Activated CD4-positive, alpha-beta T cell treated with anti-CD3 and anti-CD28 coated beads for 36 hours (primary cell): ENCODE data around the gene TMEM30A. TPM values are rescaled to one million over a fixed set of nuclear protein-coding genes. Genes with fewer than 3 reads are reported as not detected.

Source experiments
- ATAC-seq: fragments of 200-7000 bp; cut with Tn5 transposase; one replicate; pipeline ENCODE4 v1.10.0; 2021; ENCODE audit warnings: mild to moderate bottlenecking, moderate library complexity
- CTCF ChIA-PET: fragments of 350-600 bp; sonication (Branson Sonifier 250); formaldehyde crosslinking; loops from one replicate; lab custom pipeline; 2021; ENCODE audit warnings: antibody characterized with exemption; lab: Charles Lee
- POLR2A ChIA-PET: fragments of 350-600 bp; sonication (Branson Sonifier 250); formaldehyde crosslinking; loops from one replicate; lab custom pipeline; 2021; ENCODE audit warnings: antibody characterized with exemption, inconsistent platforms; lab: Charles Lee
- DNase-seq: peaks from one replicate; pipeline ENCODE4 v3.0.0-alpha.2; 2020
- H3K27ac Mint-ChIP-seq: one replicate; pipeline ENCODE4 v1.8.0; 2021; ENCODE audit warnings: mixed read lengths
- H3K27me3 Mint-ChIP-seq: one replicate; pipeline ENCODE4 v1.8.0; 2021; ENCODE audit warnings: mixed read lengths
- H3K36me3 Mint-ChIP-seq: one replicate; pipeline ENCODE4 v1.8.0; 2021; ENCODE audit warnings: low read depth, mixed read lengths
- H3K4me1 Mint-ChIP-seq: one replicate; pipeline ENCODE4 v1.8.0; 2021; ENCODE audit warnings: mixed read lengths
- H3K4me3 Mint-ChIP-seq: one replicate; pipeline ENCODE4 v1.8.0; 2021; ENCODE audit warnings: mild to moderate bottlenecking, moderate library complexity, mixed read lengths
- H3K9me3 Mint-ChIP-seq: one replicate; pipeline ENCODE4 v1.8.0; 2021; ENCODE audit warnings: low read depth, mixed read lengths
- intact Hi-C, 2 experiments: fragments of 100-400 bp; cut with DNase I in 1 of 2; cut with micrococcal nuclease in 1 of 2; formaldehyde crosslinking; loops; one replicate each; pipeline versions ENCODE4 v1.14.2 to v1.15.1; 2022 to 2024; cut with DNase I, micrococcal nuclease
- total RNA-seq, 2 experiments: library from RNA; stranded (reverse); gene quantifications; one replicate each; pipeline ENCODE4 v1.2.3, GENCODE V29; 2021

Gene TMEM30A
- total RNA-seq, 2 experiments from 2014 or later, result 23.4 to 44.3 TPM

DNA sequence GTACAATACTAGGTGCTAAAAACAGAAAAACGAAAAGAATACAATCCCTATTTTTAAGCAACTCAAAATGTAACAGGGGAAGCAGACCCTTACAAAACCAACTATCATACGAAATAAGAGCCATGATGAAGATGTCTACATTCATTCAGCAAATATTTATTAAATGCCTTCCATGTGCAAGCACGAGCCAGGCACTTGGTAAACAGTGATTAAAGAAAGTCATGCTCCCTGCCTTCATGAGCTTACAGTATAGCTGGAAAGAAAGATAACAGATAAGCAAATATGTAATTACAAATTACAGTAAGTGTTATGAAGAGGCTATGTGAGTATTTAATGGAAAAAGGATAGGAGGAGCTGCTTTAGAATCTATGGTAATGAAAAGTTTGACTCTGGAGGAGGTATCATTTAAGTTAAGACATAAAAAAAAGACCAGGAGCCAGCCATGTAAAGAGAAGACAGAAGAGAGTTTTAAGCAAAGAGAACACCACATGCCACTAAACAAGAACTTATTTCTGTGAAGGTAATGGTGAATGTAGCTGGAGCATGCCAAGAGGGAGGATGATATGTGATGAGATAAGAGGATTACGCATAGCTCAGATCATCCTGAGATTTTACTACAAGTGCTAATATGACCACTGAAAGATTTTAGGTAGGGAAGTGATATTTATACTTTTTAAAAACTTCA is 21.7 kb downstream of the TMEM30A start:
- no peak for ATAC-seq
- Mint-ChIP-seq H3K27me3 (no peaks in the 10 kb centered on the region), H3K4me1 (peaks cover 8% of the 10 kb centered on the region), H3K9me3 (no peaks in the 10 kb centered on the region), H3K4me3 (no peak overlapping the region), H3K27ac (no peak overlapping the region), H3K36me3 (peaks cover 10% of the 10 kb centered on the region)
- intact Hi-C loops, result no loop called here
- ChIA-PET CTCF (interaction anchor here (0.5 to 1.6 kb wide), 3 partner anchors 9 to 264 kb away, joined by 3 read pairs; no protein-coding TSS in a partner anchor), POLR2A (no interaction called here)
- DNase-seq, result no peak

DNA sequence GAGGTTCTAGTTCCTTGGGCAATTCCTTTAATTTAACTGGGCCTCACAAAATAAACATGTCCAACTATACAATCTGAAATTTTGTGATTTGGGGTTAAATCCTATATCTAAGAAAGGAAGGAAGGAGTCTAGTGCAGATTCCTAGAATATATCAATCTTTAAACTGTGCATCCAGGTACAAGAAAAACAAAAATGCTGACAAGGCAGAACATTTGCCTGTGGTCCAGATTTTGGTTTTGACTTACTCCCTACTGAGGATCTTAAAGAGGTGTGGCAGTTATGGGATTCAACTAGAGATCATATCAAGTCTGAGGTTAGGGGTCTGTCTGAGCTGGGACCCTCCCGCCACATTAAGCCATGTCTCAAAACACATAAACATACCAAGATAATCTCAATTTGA is 23.3 kb downstream of the TMEM30A start:
- H3K27ac Mint-ChIP-seq, result no peak overlapping the region
- ATAC-seq (no peak), DNase-seq (no peak)
- ChIA-PET POLR2A (no interaction called here), CTCF (interaction anchor here (0.9 to 1.3 kb wide), 3 partner anchors 18 to 267 kb away, joined by 3 to 8 read pairs (median 4); no protein-coding TSS in a partner anchor)
- H3K27me3 Mint-ChIP-seq, result no peaks in the 10 kb centered on the region
- H3K4me1 Mint-ChIP-seq, result no peaks in the 10 kb centered on the region
- intact Hi-C loops, result no loop called here
- H3K36me3 Mint-ChIP-seq, result peaks cover 12% of the 10 kb centered on the region
- no peaks in the 10 kb centered on the region for H3K9me3 Mint-ChIP-seq
- H3K4me3 Mint-ChIP-seq, result no peak overlapping the region

- CTCF ChIA-PET, result interaction anchor here (0.8 to 2.9 kb wide), 6 partner anchors 10 to 512 kb away, joined by 3 to 12 read pairs (median 4); partner anchors contain the start of gene COX7A2
- POLR2A ChIA-PET, result no interaction called here
- no peak for DNase-seq
- Mint-ChIP-seq H3K9me3 (no peaks in the 10 kb centered on the region), H3K4me1 (no peaks in the 10 kb centered on the region), H3K27ac (no peak overlapping the region), H3K4me3 (no peak overlapping the region), H3K36me3 (peaks cover 6% of the 10 kb centered on the region), H3K27me3 (no peaks in the 10 kb centered on the region)
- no peak for ATAC-seq
- intact Hi-C loops, result no loop called here
Observed at GRCh38 chr6:75257343-75258087, 27.1 kb downstream of the TMEM30A start.

DNA sequence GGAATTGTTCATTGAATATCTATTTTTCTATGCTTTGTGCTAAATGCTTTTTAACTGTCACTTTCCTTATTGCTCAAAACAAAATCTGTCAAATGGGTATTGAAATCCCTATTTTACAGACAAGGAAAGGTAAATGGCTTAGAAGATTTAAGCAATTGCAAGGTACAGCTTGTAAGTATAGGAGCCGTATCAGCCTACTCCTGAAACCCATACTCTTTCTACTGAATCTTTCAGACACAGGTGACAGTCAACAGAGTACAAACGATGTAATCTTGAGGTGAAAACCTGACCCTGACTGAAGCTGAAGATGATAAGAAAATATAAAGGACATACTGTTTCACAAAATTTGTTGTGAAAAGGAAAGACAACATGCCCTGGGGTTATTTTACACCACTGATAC is 34.0 kb downstream of the TMEM30A start:
- Mint-ChIP-seq H3K27ac (no peak overlapping the region), H3K9me3 (no peaks in the 10 kb centered on the region), H3K36me3 (peaks cover 4% of the 10 kb centered on the region), H3K4me3 (no peak overlapping the region), H3K4me1 (no peaks in the 10 kb centered on the region), H3K27me3 (peaks cover 11% of the 10 kb centered on the region)
- intact Hi-C loops, result no loop called here
- ATAC-seq (no peak), DNase-seq (no peak)
- ChIA-PET POLR2A (interaction anchor here (0.7 kb wide), 1 partner anchor 225 kb away, joined by 3 read pairs; no protein-coding TSS in a partner anchor), CTCF (no interaction called here)

- DNase-seq (no peak), ATAC-seq (no peak)
- intact Hi-C loops, result no loop called here
- POLR2A ChIA-PET, result interaction anchor here (0.5 to 0.7 kb wide), 2 partner anchors 62 to 225 kb away, joined by 3 to 4 read pairs; no protein-coding TSS in a partner anchor
- Mint-ChIP-seq H3K4me1 (no peaks in the 10 kb centered on the region), H3K36me3 (peaks cover 4% of the 10 kb centered on the region), H3K27ac (no peak overlapping the region), H3K27me3 (peaks cover 12% of the 10 kb centered on the region), H3K9me3 (no peaks in the 10 kb centered on the region), H3K4me3 (no peak overlapping the region)
- CTCF ChIA-PET, result interaction anchor here (0.6 kb wide), 1 partner anchor 790 kb away, joined by 3 read pairs; no protein-coding TSS in a partner anchor
Observed at GRCh38 chr6:75249837-75250236, 34.8 kb downstream of the TMEM30A start.

DNA sequence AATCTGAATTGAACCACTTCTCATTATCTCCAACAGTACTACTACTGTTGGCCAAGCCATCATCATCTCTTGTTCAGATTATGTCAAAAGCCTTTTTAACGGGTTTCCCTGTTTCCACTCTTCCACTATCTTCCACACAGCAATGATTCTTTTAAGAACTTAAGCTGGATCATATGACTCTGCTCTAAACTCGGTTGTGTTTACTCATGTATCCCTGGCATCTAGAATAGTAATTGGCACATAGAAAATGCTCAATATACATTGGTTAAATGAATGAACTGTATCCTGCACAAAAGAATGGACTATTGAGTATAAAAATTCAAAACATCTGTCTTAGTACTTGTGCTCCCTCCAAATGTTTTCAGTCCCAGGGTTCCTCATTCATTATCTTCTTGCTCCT is 38.2 kb downstream of the TMEM30A start:
- intact Hi-C loops, result no loop called here
- Mint-ChIP-seq H3K27me3 (peaks cover 12% of the 10 kb centered on the region), H3K36me3 (peaks cover 7% of the 10 kb centered on the region), H3K4me3 (no peak overlapping the region), H3K27ac (no peak overlapping the region), H3K4me1 (peaks cover 17% of the 10 kb centered on the region), H3K9me3 (no peaks in the 10 kb centered on the region)
- ATAC-seq (no peak), DNase-seq (no peak)
- ChIA-PET CTCF (no interaction called here), POLR2A (no interaction called here)

DNA sequence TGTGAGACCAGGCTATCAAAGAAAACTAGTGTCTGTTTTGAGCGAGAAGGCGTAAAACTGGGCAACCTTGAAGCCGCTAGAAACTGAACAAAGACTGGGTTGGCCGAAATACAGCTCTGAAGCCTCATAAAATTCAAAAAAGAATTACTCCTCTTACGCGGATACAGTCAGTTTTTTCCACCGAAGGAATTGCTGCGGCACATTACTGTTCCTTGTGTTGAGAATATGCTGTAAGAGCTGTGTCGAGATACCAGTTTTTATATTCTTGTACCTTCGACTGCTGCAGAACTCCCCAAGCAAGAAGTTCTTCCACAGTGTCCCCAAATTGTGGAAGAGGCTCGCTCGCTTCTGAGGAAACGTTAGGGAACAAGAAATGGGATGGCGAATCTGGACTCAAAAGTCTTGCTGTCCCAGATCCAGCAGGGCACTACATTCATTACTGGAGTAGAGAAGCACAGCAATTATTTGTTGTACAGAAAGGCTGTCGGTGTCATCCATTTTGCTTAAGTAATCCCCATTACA is 40.5 kb downstream of the TMEM30A start:
- peak overlapping the region; percentile 95 for H3K27ac Mint-ChIP-seq
- H3K4me3 Mint-ChIP-seq, result peak overlapping the region; percentile 91
- no peak for DNase-seq

DNA sequence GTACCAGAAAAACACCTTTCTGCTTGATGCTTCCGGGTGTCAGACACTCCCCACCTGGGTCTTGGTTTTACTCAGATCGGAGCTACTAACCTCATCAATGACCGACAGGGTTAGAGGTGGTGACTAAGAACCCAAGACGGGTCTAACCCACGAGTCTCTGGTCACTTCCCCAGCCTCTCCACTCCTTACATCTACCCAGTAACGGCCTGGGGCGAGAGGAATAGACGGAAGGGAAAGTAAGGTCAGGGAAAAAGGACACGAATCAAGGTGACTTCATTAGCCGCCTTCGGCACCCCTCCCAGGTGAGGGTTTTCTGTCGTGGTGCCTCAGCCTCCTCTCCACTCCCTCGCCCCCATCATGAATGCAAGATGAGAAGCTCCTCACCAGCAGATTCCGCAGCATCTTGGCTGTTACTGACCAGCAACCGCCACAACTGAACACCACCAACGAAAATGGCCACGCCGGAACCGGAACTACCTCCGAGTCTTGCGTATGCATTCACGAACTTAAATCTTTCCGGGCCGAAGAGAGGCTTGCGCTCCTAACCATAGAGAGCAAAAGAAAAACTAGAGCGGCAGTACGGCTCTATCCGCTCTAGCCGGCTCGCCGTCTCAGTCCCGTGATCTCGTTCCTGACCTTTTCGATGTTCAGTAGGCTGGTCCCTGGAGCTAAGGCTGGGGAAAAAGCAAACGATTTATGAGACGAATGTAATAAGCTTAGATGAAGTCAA is 41.1 kb downstream of the TMEM30A start, which contains the start of gene COX7A2:
TSS of gene COX7A2 (minus strand) at position 469 of the 730 bp plus-strand sequence. CDS start at position 402, 67 bp downstream.
- intact Hi-C loops, result loop anchor here (1.0 to 5.0 kb wide), 5 partner anchors 23 to 1721 kb away; partner anchors contain the start of genes EEF1A1 (in 2 of the 2), SENP6 (in 2 of the 2) and TMEM30A (in 2 of the 2)
- peak; percentile 97 for ATAC-seq
- Mint-ChIP-seq H3K36me3 (peaks cover 27% of the 10 kb centered on the region), H3K9me3 (no peaks in the 10 kb centered on the region), H3K27me3 (peaks cover 12% of the 10 kb centered on the region), H3K4me1 (peaks cover 35% of the 10 kb centered on the region), H3K4me3 (peak within 1 kb of the TSS; percentile 91), H3K27ac (peak within 1 kb of the TSS; percentile 95)
- peak; percentile 91 for DNase-seq
- ChIA-PET POLR2A (interaction anchor here (0.5 to 1.7 kb wide), 6 partner anchors 35 to 1614 kb away, joined by 3 to 7 read pairs (median 4); partner anchors contain the start of gene TMEM30A), CTCF (interaction anchor here (0.5 to 2.0 kb wide), 10 partner anchors 15 to 1806 kb away, joined by 3 to 13 read pairs (median 3); partner anchors contain the start of gene TMEM30A)

More for the DNA sequence above, 40.5 kb downstream of the TMEM30A start:
- H3K36me3 Mint-ChIP-seq, result peaks cover 23% of the 10 kb centered on the region
- POLR2A ChIA-PET, result interaction anchor here (1.5 to 1.7 kb wide), 2 partner anchors 34 to 40 kb away, joined by 5 to 7 read pairs; partner anchors contain the start of gene TMEM30A
- intact Hi-C loops, result loop anchor here (1.0 to 5.0 kb wide), 3 partner anchors 22 to 1722 kb away; partner anchors contain the start of genes EEF1A1 (in 2 of the 2) and SENP6 (in 1 of the 2)
- CTCF ChIA-PET, result interaction anchor here (0.5 to 2.0 kb wide), 9 partner anchors 14 to 1806 kb away, joined by 3 to 13 read pairs (median 3); partner anchors contain the start of gene TMEM30A
- H3K4me1 Mint-ChIP-seq, result peaks cover 30% of the 10 kb centered on the region
- ATAC-seq, result no peak
- H3K9me3 Mint-ChIP-seq, result no peaks in the 10 kb centered on the region
- peaks cover 12% of the 10 kb centered on the region for H3K27me3 Mint-ChIP-seq

GRCh38 chr6:75236630-75237029 is 48.0 kb downstream of the TMEM30A start:
- ChIA-PET POLR2A (interaction anchor here (1.0 kb wide), 1 partner anchor 32 kb away, joined by 4 read pairs; no protein-coding TSS in a partner anchor), CTCF (interaction anchor here (1.3 to 1.6 kb wide), 2 partner anchors 10 to 25 kb away, joined by 6 read pairs; no protein-coding TSS in a partner anchor)
- intact Hi-C loops, result no loop called here
- no peak overlapping the region for H3K4me3 Mint-ChIP-seq
- H3K9me3 Mint-ChIP-seq, result no peaks in the 10 kb centered on the region
- ATAC-seq, result no peak
- H3K4me1 Mint-ChIP-seq, result peaks cover 20% of the 10 kb centered on the region
- H3K27ac Mint-ChIP-seq, result no peak overlapping the region
- peaks cover 33% of the 10 kb centered on the region for H3K36me3 Mint-ChIP-seq
- no peaks in the 10 kb centered on the region for H3K27me3 Mint-ChIP-seq
- DNase-seq, result no peak

DNA sequence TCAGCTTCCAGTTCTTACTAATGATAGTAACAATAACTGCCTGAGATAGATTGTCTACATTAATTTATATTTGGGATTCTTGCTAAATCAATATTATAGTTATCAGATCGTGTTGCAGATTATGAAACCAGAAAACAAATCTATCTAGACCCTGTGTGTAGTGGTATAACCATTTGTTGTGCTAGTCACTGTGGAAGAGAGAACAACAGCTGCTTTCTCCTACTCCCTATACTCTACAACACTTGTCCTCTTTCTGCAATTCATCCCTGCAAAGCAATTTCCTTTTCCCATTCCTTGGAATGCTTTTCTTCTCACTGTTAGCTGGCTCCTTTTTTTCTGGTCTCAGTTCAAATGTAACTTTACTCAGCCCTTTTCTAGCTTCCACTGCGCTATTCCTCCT is 49.3 kb downstream of the TMEM30A start:
- ChIA-PET POLR2A (no interaction called here), CTCF (interaction anchor here (0.6 to 1.6 kb wide), 3 partner anchors 9 to 1593 kb away, joined by 3 to 6 read pairs (median 5); no protein-coding TSS in a partner anchor)
- ATAC-seq (no peak), DNase-seq (no peak)
- Mint-ChIP-seq H3K36me3 (peaks cover 25% of the 10 kb centered on the region), H3K27ac (peak overlapping the region; percentile 11), H3K4me1 (peaks cover 11% of the 10 kb centered on the region), H3K9me3 (no peaks in the 10 kb centered on the region), H3K27me3 (no peaks in the 10 kb centered on the region), H3K4me3 (no peak overlapping the region)
- intact Hi-C loops, result no loop called here
